NB4 (cell line): ENCODE data around the gene VEPH1.
A peak's percentile ranks its signal among the peaks of the same experiment; 100 is the strongest.
"Not testable (repeated sequence)": the region's sequence is repeated elsewhere in the genome, so short reads cannot be mapped to it uniquely, and the experiment has no call there.

Experiments used
- DNase-seq: peaks from one replicate; pipeline ENCODE4 v3.0.0; 2010; ENCODE audit warnings: low read depth
- H3K4me3 ChIP-seq: one replicate; pipeline ENCODE4 v1.5.1; 2011; ENCODE audit warnings: mild to moderate bottlenecking, low read depth, low read length, moderate library complexity
- MYC ChIP-seq: IDR thresholded peaks from 2 replicates; pipeline ENCODE4 v1.6.1; 2011; ENCODE audit warnings: low read depth, low read length
- POLR2A ChIP-seq: IDR thresholded peaks from 2 replicates; pipeline ENCODE4 v1.6.1; 2011; ENCODE audit warnings: mild to moderate bottlenecking; ENCODE audit not compliant: insufficient read length; ENCODE audit errors: extremely low read depth
- TF ChIP-seq, protein P1 (sequence below): IDR thresholded peaks from one replicate; pipeline ENCODE4 v1.5.1; 2012; ENCODE audit warnings: low read depth, low read length
- TF ChIP-seq, protein P2 (sequence below): IDR thresholded peaks from 2 replicates; pipeline ENCODE4 v1.6.1; 2011; ENCODE audit warnings: low read depth, low read length

The VEPH1 gene

DNA sequence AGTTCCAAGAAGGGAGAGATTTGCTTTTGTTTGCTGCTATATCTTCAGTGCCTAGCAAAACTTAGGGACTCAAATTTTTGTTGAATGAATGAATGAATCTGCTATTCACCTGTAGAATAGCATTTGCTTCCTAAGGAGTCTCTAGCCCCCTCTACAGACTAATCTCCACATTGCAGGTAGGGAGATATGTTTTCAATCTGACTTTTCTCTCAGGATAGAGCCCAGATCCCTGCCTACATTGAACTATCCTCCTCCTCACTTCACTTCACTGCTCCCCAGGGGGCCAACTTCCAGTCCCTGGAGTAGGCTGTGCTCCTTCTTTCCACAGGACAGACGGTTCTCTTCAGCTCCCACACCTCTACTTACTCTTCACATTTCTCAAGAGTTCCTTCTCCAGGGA, 148.5 kb downstream of the VEPH1 start:
- no peak overlapping the region for H3K4me3 ChIP-seq
- peak; percentile 6 for DNase-seq
- no peak for TF ChIP-seq MYC
- TF ChIP-seq, protein P1, sequence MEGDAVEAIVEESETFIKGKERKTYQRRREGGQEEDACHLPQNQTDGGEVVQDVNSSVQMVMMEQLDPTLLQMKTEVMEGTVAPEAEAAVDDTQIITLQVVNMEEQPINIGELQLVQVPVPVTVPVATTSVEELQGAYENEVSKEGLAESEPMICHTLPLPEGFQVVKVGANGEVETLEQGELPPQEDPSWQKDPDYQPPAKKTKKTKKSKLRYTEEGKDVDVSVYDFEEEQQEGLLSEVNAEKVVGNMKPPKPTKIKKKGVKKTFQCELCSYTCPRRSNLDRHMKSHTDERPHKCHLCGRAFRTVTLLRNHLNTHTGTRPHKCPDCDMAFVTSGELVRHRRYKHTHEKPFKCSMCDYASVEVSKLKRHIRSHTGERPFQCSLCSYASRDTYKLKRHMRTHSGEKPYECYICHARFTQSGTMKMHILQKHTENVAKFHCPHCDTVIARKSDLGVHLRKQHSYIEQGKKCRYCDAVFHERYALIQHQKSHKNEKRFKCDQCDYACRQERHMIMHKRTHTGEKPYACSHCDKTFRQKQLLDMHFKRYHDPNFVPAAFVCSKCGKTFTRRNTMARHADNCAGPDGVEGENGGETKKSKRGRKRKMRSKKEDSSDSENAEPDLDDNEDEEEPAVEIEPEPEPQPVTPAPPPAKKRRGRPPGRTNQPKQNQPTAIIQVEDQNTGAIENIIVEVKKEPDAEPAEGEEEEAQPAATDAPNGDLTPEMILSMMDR, result peak; percentile 35
- TF ChIP-seq, protein P2, sequence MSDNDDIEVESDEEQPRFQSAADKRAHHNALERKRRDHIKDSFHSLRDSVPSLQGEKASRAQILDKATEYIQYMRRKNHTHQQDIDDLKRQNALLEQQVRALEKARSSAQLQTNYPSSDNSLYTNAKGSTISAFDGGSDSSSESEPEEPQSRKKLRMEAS, result no peak
- TF ChIP-seq POLR2A, result no peak

DNA sequence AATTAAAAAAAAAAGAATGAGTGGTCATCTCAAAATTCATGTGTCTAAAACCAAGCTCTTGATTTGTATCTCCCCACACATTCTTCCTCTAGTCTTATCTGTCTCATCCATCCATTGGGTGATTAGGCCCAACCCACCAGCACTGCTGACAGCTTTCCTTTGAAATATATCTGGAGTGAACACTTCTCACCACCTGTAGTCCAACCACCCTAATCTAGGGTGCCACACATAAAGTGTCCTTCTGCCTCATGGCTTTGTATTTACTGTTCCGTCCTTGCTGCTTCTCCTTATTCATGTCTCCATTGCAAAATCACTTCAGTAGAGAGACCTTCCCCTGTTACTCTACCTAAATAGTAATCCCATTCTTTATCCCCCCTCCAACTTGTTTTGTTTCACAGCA, 149.0 kb downstream of the VEPH1 start:
- TF ChIP-seq, protein P2, result no peak
- TF ChIP-seq, protein P1, result no peak
- TF ChIP-seq POLR2A (no peak), MYC (no peak)
- no peak overlapping the region for H3K4me3 ChIP-seq
- DNase-seq, result no peak

DNA sequence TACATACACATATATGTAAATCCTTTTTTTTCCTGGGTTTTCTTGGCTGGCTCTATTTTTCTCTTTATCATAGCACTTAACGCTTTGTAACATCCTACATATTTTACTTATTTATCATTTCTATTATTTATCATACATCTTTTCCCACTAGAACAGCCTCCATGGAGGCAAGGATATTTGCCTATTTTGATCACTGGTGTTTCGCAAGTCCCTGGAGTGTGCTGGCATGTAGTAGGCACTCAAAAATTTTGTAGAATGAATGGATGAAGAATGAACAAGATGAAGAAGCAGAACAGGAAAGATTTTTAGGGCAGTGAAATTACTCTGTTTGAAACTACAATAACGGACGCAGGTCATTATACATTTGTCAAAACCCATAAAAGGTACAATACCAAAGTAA, 149.6 kb downstream of the VEPH1 start:
- TF ChIP-seq, protein P1, result no peak
- TF ChIP-seq MYC, result no peak
- TF ChIP-seq, protein P2, result no peak
- TF ChIP-seq POLR2A, result no peak
- no peak overlapping the region for H3K4me3 ChIP-seq
- DNase-seq, result no peak

DNA sequence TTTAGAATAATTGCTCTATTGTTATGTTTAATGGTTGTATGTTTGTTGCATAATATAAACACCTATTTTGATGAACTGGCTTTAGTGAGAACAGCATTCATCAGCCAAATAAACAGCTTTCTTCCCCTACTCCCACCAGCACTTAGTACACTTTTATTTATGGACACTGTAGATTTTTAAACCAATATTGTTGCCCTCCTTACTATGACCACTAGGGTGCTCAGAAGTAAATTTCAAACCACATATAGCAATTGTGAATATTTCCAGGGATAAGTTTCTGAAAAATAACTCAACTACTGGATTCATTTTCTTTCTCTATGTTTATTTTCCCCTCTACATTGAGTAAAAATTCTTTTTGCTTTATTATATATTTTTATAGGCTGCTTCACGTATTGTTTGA, 151.2 kb downstream of the VEPH1 start:
- TF ChIP-seq, protein P1, result peak; percentile 20
- TF ChIP-seq, protein P2, result no peak
- no peak overlapping the region for H3K4me3 ChIP-seq
- DNase-seq, result no peak

DNA sequence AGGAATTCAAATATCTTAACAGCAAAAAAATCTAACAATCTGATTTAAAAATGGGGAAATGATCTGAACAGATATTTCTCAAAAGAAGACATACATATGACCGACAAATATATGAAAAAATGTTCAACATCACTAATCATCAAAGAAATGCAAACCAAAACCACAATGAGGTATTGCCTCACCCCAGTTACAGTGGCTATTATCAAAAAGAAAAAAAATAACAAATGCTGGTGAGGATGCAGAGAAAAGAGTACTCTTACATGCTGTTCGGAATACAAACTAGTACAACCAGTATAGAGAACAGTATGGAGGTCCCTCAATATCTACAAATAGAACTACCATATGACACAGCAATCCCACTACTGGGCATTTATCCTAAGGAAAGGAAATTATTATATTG, 152.6 kb downstream of the VEPH1 start:
- not testable (repeated sequence) for DNase-seq, H3K4me3 ChIP-seq

DNA sequence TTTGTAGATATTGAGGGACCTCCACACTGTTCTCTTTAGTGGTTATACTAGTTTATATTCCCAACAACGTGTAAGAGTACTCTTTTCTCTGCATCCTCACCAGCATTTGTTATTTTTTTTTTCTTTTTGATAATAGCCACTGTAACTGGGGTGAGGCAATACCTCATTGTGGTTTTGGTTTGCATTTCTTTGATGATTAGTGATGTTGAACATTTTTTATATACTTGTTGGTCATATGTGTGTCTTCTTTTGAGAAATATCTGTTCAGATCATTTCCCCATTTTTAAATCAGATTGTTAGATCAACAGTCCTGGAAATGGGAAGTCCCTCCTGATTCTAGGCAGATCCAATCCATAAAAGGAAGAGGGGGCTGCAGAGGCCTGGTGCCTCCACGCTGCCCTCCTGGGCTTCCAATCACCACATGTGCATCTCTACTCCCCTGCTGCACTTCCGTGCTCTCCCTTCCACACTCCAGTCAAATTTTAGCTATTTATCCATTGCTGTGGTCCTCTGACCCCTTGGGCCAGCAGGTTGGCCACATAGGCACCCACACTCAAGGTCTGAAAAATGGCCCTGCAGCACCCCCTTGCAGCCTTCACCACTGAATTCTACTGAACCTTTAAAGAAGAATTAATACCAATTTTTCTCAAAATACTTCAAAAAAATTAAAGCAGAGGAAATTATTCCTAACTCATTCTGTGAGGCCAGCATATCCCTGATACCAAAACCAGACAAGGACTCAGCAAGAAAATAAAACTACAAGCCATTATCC, 154.7 kb downstream of the VEPH1 start:
- not testable (repeated sequence) for DNase-seq

DNA sequence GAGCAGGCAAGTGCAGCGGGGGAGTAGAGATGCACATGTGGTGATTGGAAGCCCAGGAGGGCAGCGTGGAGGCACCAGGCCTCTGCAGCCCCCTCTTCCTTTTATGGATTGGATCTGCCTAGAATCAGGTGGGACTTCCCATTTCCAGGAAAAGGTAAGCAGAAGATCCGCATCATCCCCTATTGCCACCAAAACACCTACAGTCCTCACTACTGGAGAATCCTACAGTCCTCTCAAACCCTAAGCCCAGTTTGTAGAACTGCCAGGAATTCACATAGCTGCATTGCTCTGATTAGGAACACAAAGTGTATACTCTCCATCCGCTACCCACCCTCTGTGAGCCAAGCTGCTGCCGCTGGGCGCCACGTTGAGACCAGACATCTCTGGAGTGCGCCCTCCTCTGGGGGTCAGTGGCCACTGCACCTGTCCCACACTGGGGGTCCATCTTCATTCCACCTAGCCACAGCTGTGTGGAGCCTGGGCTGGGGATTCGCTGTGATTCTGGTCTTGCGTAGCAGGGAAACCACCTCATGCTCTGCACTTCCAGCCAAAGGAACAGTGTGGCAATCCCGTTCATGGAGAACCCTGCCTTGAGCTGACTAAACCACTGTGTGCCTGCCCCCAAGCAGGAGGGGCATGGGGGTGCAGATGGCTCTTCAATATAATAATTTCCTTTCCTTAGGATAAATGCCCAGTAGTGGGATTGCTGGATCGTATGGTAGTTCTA, 155.5 kb downstream of the VEPH1 start:
- DNase-seq, result no peak
- no peak overlapping the region for H3K4me3 ChIP-seq
- TF ChIP-seq, protein P1, result peak; percentile 22
- no peak for TF ChIP-seq MYC

More for the DNA sequence above, 154.7 kb downstream of the VEPH1 start:
- H3K4me3 ChIP-seq, result not testable (repeated sequence)
